Sciatic nerve (tissue), 2 donors: Measurements from ENCODE around the gene GABRG3. TPM values are rescaled to one million over a fixed set of nuclear protein-coding genes. Genes with fewer than 3 reads are reported as not detected.

Experiments used
- ATAC-seq: fragments of 200-7000 bp; cut with Tn5 transposase; one replicate; pipeline ENCODE4 v1.9.1; 2020; ENCODE audit warnings: mild to moderate bottlenecking, moderate library complexity
- DNase-seq: peaks from one replicate; pipeline ENCODE4 v3.0.0-alpha.2; 2020; ENCODE audit warnings: low spot score
- intact Hi-C: fragments of 100-400 bp; cut with DNase I; formaldehyde crosslinking; loops from one replicate; pipeline ENCODE4 v1.14.2; 2022
- total RNA-seq: library from RNA; stranded (reverse); fragmentation: NEBNext Ultra II Directional; extraction: Animal tissue kit (Norgen Biotek cat#: 25700); gene quantifications from one replicate; pipeline ENCODE4 v1.2.1, GENCODE V29; 2021
- donor health status: DM: no; HTN: no; CAD: no.
- donor health status: DM: no; HTN: no; CAD: no.

Gene GABRG3
- total RNA-seq, 1 donor from 2014 or later = not detected

DNA sequence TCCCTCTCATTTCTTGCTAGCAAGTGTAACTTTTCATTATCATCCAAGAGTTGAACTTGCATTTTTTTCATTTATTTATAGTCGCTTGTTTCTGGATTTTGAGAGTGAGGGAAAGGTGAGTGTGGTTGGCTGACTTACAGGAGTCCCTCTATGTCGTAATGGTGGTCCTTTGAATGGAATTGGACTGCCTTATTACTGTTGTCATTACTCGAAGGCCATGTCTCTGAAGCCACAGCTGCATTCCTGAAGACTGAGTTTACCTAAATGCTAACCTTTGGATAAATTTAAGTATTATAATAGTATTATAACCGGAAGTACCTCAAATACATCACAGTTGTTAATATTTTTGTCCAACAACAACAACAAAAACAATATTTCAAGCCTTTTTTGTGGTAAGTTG is 488.9 kb downstream of the GABRG3 start:
- intact Hi-C loops = no loop called here
- ATAC-seq (no peak), DNase-seq (no peak)

- ATAC-seq (no peak), DNase-seq (no peak)
- intact Hi-C loops = no loop called here
Measured at GRCh38 chr15:27461181-27461580, 490.2 kb downstream of the GABRG3 start.

- intact Hi-C loops = no loop called here
- no peak for DNase-seq
Measured at GRCh38 chr15:27463525-27464088, 492.6 kb downstream of the GABRG3 start.

DNA sequence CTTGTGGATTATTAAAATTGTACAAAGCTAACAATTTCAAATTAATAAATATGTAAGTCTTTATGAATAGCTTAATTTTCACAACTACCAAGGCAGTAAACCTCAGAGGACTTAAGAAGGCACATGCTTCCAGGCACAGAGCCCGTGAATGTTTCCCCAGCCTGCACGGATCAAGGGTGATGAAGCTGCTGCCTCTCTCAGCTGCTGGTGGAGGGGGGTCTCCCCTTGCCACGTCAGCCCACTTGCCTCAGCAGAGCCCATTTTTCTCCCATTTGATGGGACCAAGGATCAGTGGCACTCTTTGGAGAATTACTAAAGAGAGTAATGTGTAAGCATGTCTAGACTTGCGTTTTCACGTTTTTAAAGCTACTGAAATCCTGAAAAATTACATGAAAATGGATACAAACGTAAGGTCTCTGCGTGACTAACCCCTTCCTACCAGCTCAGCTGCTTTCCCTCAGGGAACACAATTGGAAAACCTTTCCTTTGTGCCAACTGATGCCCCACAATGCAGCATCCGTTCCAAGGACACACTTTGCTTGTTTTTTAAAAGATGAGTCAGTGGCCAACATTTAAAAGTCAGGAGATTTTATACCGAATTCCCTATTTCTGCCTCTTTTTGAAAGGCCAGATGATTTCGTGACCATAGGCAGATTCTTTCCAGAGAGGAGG is 494.1 kb downstream of the GABRG3 start:
- DNase-seq (no peak), ATAC-seq (no peak)
- intact Hi-C loops = no loop called here

More at GRCh38 chr15:27463525-27464088, 492.6 kb downstream of the GABRG3 start:
- ATAC-seq = no peak

DNA sequence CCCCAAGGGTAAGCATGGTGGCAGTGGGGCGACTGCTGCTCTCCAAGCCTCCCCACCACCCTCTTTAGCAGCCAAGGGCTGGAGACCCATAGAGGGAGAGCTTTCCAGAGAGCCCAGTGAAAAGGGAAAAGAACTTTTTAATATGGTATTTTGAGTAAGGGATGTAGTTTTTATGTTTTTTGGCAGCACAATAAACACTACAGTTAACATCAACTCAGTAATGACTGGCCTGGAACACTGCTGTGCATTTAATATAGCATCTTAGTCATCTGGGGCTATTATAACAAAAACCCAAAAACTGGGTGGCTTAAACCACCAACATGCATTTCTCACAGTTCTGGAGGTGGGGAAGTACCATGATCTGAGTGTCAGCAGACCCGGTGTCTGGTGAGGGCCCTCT is 495.8 kb downstream of the GABRG3 start:
- intact Hi-C loops = no loop called here
- ATAC-seq = no peak
- no peak for DNase-seq

- no peak for DNase-seq
- ATAC-seq = no peak
- intact Hi-C loops = no loop called here
Measured at GRCh38 chr15:27468151-27468591, 497.2 kb downstream of the GABRG3 start.

DNA sequence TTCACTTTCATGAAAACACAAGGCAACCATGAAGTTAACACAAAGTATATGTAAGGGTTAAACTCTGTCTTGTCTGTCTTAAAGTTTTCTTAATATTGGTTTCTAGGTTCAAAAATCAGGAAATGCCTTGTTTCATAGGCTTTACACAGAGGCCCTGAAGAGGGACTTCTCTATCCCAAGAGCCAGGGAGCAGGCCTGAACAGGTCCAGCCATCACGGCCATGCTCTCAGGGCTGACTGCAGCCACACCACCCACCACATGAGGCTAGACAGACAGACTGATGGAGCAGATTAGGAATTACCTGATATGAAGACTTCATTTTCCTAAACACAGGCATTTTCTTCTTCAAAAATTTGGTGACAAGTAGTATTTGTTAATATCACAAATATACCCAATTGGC is 502.9 kb downstream of the GABRG3 start:
- no peak for ATAC-seq
- intact Hi-C loops = no loop called here

DNA sequence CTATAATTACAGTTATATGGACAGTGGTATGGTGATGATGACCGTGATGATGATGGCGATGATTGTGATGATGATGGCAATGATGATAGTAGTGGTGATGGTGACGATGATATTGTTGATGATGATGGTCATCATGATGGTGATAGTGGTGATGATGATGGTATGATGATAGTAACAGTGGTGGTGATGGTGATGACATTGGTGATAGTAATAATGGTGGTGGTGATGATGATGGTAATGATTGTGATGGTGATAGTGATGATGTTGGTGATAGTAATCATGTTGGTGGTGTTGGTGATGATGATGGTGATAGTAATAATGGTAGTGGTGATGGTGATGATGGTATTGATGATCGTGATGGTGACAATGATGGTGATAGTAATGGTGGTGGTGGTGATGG is 504.4 kb downstream of the GABRG3 start:
- no peak for ATAC-seq
- no peak for DNase-seq
- intact Hi-C loops = no loop called here

More for the DNA sequence above, 502.9 kb downstream of the GABRG3 start:
- no peak for DNase-seq

DNA sequence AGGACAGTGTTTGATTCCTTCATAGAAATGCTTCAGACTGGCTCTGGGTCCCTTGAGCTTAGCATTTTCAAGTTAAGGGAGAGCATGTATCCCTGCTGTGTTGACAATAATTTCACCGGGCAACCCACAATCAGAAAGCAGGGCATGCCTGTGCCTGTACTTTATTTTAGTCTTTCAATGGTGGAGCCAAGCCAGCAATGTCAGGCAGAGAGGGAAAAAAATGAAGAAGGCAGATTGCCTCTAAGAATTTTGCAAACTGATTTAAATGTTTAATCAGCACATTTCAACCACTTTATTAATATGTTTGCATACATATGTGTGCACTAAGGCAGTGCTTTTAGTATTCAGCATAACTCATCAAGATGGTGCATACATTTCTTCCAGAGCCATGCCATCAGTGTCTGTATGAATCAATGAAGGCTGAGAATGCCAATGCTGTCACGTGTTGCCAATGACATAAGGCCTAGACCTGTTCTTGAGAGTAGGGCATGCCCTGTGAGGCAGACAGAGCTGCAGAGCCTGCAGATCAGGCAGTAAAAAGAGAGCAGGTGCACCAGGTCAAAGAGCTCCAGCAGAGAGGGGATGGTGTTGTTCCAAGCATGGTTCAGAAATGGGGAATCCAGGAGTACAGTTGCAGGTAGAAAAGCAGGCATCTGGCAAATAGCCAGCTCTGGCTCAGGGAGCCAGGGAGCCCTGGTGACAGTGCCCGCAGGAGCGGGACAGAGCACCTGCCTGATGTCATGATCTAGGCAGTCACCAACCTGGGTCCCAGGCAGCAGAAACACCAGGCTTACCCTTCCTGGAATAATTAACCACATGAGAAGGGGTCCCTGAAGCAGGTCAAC is 508.5 kb downstream of the GABRG3 start:
- intact Hi-C loops = no loop called here
- DNase-seq = no peak
- ATAC-seq = no peak

DNA sequence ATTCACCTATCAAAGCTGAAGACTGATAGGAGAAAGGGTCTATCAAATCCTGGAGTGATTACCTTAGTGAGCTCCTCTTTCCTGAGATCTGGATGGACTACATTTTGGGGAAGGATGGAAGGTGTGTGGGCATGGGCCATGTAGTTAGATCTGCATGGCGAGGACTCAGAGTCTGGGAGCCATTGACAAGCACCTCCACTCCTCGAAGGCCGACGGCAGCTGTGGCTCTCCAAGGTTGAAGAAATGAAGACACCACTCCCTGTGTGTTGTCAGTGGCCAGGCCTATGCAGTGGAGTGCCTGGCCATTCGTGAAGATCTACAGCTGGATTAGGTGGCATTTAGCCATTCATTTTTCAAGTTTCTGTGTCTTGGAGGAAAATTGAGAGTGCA is 509.2 kb downstream of the GABRG3 start:
- DNase-seq (no peak), ATAC-seq (no peak)
- intact Hi-C loops = no loop called here

GRCh38 chr15:27480642-27481041 is 509.7 kb downstream of the GABRG3 start:
- DNase-seq (no peak), ATAC-seq (no peak)
- intact Hi-C loops = no loop called here

- DNase-seq = no peak
- intact Hi-C loops = no loop called here
- no peak for ATAC-seq
Measured at GRCh38 chr15:27481768-27482167, 510.8 kb downstream of the GABRG3 start.

GRCh38 chr15:27482287-27482686 is 511.3 kb downstream of the GABRG3 start:
- intact Hi-C loops = no loop called here
- ATAC-seq = no peak
- no peak for DNase-seq

DNA sequence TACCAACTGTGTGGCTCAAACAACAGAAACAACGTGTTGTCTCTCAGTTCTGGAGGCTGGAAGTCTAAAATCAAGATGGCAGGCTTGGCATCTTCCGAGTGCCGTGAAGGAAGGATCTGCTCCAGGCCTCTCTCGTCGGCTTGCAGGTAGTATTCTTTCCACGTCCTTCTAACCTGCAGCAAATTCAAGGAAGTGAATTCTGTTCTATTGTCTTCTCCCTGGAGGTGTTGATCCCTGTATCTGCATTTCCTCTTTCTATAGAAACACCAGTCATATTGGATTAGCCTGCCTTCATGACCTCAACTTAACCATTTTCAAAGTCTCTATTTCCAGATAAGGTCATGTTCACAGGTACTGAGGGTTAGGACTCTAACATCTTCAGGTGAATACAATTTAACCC is 512.1 kb downstream of the GABRG3 start:
- no peak for ATAC-seq
- intact Hi-C loops = no loop called here
- no peak for DNase-seq

GRCh38 chr15:27485265-27485664 is 514.3 kb downstream of the GABRG3 start:
- intact Hi-C loops = no loop called here
- no peak for ATAC-seq
- DNase-seq = no peak

DNA sequence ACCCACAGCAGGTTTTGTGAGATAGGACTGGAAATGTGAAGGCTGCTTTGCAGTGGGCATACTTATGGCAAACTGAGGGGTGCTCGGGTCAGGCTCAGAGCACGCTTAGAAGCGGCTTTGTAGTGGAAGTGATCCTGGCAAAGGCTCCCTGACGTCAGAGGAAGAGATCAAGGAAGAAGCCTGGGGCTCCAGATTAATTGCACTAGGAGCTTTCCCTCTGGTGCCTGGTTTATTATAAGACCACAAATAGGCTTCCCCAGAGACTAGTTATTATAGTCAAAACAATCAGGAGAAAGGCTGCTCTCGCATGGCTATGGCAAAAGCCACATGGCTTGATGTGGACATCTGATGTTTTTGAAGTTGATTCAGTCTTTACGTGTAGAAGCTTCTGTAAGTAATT is 515.1 kb downstream of the GABRG3 start:
- intact Hi-C loops = no loop called here
- no peak for DNase-seq

DNA sequence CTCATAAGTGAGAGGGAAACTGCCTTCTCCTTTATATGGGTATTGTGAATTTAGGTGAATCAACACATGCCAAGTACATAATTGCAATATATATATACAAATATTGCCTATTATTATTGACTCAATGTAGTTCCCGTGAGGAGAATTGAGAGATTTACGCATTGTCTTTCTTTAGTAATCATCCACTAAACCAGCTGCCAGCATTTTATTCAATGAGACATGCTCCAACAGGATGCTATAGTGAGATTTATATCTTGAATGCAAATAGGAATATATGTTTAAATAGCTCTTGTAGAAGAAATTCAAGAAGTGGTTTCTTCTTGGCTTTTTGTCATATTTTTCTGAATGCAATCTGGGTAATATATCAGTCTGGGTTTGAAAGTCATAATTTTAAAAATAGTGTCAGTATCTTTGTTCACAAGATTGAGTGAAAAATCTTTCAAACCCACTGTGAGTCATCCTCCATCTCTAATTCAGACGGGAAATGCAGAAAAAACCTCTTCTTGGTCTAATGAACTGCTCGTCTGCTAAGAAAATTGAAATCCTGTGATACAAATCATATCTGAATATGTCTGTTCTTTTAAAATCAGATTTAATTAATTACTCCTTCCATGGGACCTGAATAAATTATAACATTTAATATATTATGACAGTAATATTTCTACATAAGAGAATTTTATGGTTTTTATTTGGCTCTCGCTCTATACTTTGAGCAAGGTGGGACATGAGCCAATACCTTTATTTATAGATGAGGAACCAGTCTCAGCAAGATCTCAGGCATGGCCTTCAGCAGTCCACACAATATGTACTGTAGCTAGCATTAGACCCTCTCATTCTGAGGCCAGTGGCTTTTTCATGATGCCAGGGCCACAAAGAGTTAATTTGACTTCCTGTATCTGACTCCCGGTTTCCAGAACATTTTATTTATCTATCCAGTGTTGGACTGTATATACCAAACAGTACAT is 516.0 kb downstream of the GABRG3 start:
- intact Hi-C loops = no loop called here
- DNase-seq = no peak
- no peak for ATAC-seq

More for the DNA sequence above, 515.1 kb downstream of the GABRG3 start:
- no peak for ATAC-seq

GRCh38 chr15:27487846-27488245 is 516.9 kb downstream of the GABRG3 start:
- intact Hi-C loops = no loop called here
- no peak for ATAC-seq
- no peak for DNase-seq
